ENCODE results near the gene FN3K.
A peak's percentile ranks its signal among the peaks of the same experiment; 100 is the strongest.
"Not testable (repeated sequence)": the region's sequence is repeated elsewhere in the genome, so short reads cannot be mapped to it uniquely, and the experiment has no call there.

The FN3K gene

DNA sequence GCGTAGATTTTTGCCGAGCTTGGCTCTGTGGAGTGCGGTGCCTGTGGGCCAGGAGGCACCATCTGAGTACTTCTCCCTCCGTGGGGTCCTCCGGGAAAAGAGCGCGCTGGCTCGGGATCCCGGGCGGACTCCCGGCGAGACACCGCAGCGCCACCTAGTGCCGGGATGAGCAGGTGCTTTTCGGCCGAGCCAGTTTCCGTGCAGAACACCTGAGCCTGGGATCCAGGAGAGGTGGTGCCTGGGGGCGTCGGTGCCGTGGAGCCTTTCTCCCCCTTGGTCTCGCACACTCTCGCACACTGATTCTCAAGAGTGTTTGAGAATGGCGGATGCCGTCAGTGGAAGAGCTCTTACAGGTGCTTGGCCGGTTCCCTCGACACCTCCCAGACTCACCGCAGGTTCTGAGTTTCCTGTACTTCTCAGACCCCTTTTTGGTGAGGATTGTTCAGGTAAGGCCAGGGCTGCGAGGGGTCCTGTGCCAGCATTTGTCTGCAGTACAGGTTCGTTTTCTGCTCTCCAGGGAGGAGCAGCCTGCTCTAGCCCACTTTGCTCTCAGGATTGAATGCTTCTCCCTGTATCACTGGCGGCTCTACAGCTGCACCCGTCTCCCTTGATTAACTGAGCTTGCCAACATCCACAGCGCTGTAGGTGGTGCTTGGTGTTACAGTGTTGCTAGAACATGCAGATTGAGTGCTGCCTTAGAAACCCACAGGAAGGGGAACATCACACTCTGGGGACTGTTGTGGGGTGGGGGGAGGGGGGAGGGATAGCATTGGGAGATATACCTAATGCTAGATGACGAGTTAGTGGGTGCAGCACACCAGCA, 39.8 kb downstream of the FN3K start:
- peak; percentile 70 for DNase-seq

DNA sequence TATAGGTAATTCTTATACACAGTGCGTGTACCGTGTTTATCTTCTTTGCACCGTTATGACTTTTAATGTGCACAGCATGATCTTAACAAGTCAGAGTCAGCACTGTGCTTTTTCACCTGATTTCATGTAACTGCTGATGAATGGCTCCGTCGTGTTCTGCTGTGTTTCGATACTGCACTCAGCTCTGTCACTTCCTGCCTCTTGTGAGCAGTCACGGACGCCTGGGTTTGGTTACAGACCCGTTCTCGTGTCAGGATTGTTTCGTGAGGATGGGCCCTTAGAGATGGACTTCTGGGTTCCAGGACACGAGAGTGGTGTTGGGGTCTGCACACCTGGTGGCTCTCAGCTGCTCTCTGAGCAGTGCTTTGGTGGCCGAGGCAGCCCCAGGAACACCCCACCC, 41.0 kb downstream of the FN3K start:
- DNase-seq = no peak

DNA sequence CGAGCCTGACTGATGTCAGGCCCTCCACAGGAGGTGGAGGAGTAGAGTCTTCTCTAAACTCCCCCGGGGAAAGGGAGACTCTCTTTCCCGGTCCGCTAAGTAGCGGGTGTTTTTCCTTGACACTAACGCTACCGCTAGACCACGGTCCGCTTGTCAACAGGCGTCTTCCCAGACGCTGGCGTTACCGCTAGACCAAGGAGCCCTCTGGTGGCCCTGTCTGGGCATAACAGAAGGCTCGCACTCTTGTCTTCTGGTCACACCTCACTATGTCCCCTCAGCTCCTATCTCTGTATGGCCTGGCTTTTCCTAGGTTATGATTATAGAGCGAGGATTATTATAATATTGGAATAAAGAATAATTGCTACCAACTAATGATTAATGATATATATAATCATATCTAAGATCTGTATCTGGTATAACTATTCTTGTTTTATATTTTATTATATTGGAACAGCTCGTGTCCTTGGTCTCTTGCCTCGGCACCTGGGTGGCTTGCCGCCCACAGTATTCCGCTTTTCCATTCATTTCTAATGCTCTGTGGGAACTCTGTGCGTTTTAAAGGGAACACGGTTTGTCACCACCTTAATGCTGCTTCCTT, 42.5 kb downstream of the FN3K start:
- DNase-seq = not testable (repeated sequence)

DNA sequence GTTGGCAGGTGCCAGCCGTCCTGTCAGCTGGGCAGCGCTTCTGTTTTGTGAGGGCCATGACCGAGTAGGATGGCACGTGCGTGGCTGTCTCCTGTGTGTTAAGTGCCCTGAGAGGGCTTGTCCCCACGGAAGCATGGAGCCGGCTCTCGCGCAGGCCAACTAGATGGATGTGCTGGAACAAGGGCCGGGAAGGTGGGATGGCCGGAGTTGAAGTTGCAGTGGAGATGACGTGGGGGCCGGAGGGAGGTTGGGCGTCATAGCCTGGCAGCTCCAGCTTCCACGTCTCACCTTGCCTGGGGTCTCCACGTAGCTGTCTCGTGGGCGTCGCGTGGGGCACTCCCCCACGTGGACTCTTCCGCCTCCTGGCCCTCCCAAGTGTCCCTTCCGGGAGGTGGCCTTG, 44.1 kb downstream of the FN3K start:
- DNase-seq = no peak

DNA sequence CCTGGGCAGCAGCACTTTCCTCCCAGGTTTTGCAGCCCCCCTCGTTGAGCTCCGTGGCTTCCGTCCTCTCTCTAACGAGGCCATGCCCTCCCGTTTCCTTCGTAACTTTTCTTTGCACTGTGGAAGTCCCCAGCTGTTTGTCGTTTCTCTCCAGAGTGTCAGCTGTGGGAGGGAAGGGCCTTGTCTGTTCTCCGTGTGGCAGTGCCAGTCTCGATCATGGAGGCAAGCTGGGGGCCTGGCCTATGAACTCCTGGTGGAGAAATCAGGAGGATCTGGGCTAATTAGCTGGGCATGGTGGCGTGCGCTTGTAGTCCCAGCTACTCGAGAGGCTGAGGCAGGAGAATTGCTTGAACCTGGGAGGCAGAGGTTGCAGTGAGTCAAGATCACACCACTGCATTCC, 44.8 kb downstream of the FN3K start:
- no peak for DNase-seq

DNA sequence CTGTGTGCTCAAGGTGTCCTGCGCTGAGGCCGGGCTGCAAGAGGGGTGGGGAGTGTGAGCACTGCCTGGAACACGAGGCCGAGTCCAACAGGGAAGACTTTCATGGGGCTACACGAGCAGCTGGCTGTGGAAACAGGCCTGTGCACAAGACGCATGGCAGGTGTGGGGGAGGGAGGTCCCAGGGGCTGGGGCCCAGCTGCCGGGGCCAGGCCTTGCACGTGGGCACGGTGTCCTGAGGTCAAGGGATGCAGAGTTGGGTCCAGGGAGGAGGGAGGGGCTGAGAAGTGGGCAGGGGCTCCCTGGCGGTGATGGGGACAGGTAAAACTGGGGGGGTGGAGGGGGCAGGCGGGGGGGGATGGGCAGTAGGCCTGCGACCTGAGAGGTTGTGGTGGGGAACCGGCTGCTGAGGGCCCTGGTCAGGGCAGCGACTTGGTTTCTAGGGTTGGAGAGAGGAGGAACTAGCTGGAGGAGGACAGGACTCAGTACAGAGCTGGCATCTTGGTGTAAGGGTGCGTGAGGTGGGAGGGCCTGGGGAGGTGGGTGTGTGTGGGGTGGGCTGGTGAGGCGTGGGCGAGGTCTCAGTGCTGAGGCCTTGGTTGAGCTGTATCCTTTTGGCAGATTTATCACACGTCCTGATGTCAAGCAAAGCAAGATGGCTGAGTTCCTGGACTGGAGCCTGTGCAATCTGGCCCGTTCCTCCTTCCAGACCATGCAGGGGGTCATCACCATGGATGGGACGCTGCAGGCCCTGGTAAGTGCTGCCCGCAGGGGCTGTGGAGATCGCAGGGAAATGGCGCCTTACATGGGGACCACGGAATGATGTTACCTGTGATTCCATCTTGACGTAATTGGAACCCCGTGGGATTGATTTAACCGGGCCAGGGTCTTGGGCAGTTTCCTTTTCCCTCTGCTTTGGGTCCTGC, 45.8 kb downstream of the FN3K start:
- no peak for DNase-seq

DNA sequence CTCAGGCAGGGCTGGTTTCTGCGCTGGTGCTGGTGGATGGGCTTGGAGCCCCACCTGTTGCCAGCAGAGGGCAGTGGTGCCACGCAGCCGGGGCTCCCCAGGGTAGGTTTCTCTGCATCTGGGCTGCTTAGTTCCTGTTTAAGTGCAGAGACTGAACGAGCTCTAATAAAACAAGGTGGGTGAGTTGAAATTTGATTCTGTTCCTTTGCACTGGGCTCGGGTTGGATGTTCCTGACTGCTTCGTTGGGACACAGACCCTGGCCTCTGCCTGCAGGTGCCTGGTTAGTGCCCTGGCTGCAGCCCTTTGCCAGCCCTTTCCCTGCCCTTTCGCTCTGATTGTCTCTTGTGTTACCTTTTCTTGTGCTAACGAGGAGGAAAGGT, 46.5 kb downstream of the FN3K start:
- DNase-seq = peak; percentile 90

DNA sequence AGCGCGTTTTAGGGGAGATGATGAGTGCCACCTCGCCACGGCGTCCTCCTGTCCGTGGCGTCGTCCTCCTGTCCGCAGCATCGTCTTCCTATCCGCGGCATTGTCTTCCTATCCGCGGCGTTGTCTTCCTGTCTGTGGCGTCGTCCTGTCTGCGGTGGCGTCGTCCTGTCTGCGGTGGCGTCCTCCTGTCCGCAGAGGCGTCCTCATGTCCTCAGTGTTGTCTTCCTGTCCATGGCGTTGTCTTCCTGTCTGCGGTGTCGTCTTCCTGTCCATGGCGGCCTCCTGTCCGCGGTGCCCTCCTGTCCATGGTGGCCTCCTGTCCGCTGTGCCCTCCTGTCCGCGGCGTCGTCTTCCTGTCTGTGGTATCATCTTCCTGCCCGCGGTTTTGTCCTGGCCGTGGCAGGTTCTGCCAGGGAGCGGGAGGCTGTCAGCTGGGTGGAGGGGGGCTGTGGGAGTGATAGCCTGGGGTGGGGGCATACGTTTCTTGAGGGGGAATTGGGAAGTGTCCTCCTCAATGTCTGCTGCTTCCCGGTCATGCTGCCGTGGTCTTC, 47.3 kb downstream of the FN3K start:
- DNase-seq = no peak

DNA sequence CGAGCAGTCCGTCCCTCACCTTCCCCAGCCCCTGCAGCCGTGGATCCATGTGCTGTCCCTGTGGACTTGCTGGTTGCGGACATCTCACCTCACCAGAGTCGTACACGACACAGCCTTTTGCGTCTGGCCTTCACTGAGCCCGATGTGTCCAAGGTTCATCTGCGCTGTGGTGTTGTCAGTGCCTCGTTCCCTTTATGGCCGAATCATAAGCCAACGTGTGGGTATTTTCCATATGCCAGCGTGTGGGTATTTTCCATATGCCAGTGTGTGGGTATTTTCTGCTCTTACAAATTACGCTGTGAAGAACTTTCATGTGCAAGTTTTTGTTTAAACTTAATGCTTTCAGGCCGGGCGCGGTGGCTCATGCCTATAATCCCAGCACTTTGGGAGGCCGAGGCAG, 48.1 kb downstream of the FN3K start:
- no peak for DNase-seq

DNA sequence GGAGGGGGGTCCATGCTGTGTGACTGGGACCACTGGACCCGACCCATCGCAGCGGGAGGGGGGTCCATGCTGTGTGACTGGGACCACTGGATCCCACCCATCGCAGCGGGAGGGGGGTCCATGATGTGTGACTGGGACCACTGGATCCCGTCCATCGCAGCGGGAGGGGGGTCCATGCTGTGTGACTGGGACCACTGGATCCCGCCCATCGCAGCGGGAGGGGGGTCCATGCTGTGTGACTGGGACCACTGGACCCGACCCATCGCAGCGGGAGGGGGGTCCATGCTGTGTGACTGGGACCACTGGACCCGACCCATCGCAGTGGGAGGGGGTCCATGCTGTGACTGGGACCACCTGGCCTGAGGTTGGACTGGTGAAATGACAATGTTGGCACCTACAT, 50.2 kb downstream of the FN3K start:
- not testable (repeated sequence) for DNase-seq

DNA sequence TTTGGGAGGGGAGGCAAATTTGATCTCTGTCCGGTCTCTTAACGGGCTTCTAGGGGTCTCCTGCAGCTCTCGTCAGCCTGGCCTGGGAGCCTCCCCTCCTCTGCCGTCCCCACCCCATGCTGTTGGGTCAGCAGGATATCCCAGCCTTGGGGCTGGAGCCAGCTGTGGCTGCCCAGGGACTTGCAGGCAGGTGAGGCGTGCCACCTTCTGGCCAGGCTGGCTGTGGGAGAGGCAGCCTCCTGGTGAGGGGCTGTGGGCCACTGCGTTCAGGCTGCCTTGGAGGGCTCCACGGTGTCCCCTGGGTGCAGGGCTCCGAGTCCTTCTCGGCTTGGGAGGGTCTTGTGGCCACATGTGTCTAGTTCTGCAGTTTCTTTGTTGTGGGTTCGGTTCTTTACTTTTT, 51.0 kb downstream of the FN3K start:
- peak; percentile 9 for DNase-seq

DNA sequence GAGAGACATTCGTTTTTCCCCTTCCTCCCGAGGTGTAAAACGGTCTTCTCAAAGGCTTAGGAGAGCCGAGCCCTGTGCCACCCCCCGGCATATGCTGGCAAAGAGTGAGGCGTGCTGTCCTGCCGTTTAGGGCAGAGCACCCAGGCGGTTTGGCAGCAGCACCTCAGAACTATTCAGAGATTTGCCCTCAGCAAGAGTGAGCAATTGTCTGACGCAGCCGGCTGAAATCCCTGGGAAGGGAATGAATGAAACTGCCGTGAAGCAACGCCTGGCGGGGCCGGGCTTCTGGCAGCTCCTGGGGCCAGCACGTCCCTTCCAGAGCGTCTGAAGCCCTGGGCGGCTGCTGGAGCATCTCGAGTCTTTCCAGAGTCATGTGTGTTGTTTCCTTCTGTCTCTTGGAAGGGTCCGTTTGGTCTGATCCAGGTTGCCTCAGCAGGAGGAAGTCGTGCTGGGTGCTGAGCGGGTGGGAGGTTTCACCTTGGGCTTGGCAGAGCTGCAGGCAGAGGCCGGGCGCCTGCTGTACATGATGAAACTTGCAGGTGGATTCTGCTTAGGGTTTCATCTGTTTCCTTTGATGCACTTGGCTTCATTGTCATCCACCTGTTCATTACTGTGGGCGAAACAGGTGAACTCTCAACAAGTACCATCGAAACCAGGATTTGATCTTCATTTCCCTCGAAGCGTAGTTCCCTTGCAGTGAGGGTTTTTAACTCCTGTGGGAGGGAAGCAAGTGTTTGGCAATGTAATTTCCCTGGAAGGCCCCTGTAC, 51.9 kb downstream of the FN3K start:
- peak; percentile 37 for DNase-seq

DNA sequence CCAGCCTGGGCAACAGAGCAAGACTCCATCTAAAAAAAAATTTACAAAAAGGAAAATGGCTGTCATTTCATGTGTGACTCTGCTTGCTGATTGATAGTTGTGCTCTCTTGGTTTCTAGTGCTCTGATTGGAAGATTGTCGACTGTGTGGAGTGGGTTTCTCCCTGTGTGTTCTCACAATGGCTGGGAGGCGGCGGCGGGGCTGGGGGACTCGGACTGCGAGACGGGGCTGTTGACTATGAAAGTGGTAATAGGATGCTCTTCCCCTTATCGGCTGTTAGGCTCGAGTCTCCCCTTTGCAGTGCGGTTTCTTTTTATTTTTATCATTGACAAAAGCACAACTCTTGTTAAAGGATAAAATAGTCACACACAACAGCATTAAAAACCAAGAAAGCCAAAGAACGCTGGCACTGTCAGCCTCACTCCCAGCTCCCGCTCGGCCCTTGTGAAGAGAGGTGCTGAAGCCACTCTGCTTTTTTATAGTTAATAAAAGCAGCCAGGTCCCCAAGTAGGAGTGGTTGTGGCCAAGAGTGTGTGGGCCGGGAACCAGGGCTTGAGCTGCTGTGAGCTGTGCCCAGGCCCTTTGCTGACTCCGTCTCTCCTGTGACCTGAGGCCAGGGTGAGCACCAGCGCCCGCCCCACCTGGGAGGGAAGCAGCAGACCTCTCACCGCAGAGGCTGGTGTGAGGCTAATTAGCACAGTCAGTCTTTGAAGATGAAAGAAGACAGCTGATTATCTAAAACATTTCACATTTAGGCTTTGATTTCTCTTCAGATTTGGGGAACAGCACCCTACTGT, 53.0 kb downstream of the FN3K start:
- DNase-seq = peak; percentile 12

DNA sequence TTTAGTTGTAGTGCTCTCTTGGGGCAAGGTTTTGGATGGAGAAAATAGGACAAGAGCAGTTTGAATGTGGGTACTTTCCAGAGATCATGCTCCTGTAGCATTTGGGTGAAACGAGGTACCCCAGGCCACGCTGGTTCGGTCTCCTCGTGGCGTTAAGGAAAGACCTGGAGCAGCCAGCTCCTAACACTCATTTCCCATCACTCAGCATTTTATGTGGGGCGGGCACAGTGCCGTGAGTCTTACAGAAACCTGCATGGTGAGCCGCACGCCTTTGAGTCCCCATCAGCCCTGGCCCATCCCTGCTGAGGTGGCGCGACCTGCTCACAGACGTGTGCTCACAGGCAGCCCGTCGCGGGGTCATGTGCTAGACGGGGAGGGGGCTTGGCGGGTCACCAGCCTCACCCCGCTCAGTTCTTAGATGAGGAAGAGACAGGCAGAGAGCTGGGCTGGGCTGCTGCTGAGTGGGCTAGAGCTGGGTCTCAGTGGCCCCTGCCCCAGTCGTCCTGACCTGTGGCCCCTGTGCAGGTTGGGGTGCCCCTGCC, 53.7 kb downstream of the FN3K start:
- peak; percentile 17 for DNase-seq

DNA sequence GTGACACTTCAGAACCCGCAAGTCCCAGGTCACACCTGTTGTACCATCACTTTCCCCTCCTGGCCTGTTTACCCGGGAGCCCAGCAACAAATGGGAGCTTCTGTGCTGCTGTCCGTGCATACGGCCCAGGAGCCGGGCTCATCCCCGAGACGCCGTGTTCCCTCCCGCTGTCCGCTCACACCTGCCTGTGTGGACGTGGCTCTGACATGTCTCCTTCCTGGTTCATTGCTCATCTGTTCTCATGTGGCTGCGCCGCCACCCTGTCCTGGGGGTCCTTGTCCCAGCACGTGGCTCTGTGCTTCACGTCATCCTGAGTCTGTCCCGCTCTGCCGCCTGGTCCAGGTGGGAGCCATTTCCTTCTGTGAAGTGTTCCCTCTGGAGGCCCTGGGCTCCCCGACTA, 54.4 kb downstream of the FN3K start:
- DNase-seq = peak; percentile 8

DNA sequence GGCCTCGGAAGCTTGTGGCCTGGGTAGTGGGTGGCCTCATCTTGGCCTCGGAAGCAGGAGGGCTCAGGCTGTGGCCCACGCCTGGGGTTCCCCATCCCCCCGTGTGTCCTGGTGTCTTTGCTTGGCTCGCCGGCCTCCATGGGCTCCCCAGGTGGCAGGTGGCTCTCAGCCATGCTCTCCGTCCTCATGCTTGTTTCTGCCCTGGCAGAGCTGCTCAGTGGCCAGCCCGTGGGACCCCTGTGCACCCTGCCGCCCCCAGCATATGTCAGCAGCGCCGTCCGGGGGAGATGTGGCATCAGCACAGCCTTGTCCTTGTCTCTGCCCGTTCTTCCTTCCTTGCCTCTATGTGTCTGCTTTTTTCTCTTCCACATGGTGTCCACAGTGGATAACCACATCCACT, 55.0 kb downstream of the FN3K start:
- no peak for DNase-seq

DNA sequence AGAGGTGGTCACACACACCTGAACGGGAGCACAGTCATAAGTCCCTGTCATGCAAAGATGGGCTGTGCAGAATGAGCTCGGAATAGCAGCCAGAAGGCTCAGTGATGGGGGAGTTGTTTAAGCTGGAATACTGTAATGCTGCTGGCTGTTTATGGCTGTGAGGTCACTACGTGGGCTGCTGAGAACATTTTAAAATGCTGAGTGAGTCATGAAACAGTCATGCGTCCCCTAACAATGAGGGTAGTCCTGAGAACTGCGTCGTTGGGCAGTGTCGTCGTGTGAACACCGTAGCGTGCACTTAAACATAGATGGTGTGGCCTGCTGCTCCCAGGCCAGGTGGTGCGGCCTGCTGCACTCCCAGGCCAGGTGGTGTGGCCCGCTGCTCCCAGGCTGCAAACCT, 56.1 kb downstream of the FN3K start:
- DNase-seq = peak; percentile 37

DNA sequence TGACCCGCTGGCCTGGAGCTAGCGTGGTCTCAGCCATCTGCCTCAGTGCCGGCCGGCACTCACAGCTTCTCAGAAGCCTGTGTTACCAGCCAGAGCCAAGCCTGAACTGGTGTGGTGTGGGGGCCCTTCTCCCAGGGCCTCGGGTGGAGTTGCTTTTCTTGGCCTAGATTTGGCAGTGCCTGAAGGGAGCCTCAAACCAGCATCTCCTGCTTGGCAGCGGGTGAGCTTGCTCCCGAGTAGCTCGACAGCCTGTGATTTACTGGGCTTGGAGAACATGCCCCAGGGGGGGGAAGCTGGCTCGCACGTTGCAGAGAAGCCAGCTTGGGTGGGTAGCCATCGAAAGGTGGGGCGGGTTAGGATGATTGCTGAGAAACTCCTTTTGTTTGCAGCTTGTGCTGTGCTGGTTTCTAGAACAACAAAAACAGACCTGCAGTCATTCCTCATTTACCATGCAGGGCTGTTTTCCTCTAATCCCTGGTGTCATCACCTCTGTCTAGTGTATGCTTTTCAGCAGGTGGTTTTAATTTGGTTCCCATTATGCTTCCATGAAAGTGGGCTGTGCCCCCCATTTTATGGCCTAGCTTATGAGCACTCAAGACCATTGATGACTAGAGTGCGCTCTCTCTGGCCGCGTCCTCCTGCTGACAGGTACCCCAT, 58.7 kb downstream of the FN3K start:
- peak; percentile 83 for DNase-seq

DNA sequence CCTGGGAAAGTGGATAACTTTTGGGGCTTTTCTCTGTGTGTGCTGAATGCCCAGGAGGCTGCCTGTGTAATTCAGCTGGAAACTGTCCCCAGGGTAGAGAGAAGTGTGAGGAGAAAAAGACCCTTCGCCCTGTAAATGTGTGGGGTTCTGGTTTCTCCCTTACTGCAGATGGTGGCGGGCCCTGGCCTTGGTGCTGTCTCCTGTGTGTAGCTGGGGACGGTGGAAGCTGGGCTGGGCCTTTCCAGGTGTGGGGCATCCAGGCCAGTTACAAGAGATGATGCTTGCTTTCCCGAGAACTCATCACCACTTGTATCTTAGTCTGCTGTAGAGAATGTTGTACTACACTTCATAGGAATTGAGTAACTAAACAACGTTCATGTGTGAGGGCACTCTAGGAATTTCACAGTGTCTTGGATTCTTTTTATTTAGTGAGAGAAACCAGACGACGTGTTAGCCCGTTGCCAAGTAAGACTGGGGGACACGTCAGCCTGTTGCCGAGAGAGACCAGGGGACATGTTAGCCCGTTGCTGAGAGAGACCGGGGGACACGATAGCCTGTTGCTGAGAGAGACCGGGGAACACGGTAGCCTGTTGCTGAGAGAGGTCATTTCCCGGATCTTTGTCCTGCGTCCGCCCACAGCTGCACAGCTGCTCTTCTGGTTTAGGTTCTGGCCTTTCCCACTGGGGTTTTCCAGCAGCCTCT, 59.5 kb downstream of the FN3K start:
- DNase-seq = peak; percentile 74

DNA sequence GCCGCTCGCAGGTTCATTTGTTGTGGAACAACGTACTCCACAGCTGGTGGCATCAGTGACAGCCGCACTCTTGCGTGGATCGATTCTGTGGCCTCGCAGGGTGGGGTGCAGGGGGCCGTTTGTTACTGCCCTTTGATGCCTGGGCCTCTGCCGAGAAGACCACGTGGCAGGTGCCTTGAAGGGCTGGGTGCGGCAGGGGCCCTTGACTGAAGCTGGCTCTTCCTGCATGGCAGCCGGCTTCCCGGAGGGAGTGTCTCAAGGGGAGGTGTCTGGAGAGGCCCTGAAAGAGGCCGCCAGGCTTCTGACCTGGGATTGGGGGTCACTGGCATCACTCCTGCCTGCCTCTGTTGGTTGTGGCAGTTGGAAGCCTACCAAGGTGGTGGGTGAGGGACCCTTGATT, 60.2 kb downstream of the FN3K start:
- no peak for DNase-seq

All from left hindlimb (tissue), 1 donor.